ENCODE measurements around the gene PPFIA2. TPM values are rescaled to one million over a fixed set of nuclear protein-coding genes. Genes with fewer than 3 reads are reported as not detected.

PPFIA2 gene
- total RNA-seq, 2 experiments from 2014 or later, result not detected

GRCh38 chr12:81692008-81692407 lies 67.1 kb downstream of the PPFIA2 start:
- Histone ChIP-seq H3K36me3 (ENCODE audit: insufficient read depth, low read length) (no peaks in the 10 kb centered on the region), H3K9me3 (ENCODE audit: control insufficient read depth in 1 of 2, insufficient read depth in 1 of 2, low read length in 2 of 2) (no peaks in the 10 kb centered on the region), H3K4me1 (ENCODE audit: insufficient read depth, low read length) (no peaks in the 10 kb centered on the region), H3K27ac (ENCODE audit: low read depth in 1 of 2, low read length in 2 of 2) (no peak overlapping the region), H3K27me3 (ENCODE audit: control insufficient read depth in 1 of 2, insufficient read depth in 2 of 2, low read length in 2 of 2) (no peaks in the 10 kb centered on the region), H3K4me3 (ENCODE audit: low read length) (no peak overlapping the region)
- POLR2A ChIA-PET, result no interaction called here
- Mint-ChIP-seq H3K9me3 (no peaks in the 10 kb centered on the region), H3K4me1 (ENCODE audit: low read depth) (no peaks in the 10 kb centered on the region), H3K27me3 (peaks cover 4% of the 10 kb centered on the region), H3K4me3 (no peak overlapping the region), H3K36me3 (ENCODE audit: low read depth) (no peaks in the 10 kb centered on the region), H3K27ac (no peak overlapping the region)
- TF ChIP-seq CTCF (IDR thresholded peaks at IDR 0.05), result no peak
- CTCF ChIA-PET, result no interaction called here
- no peak for ATAC-seq (ENCODE audit: poor library complexity)
- intact Hi-C loops (cut with DNase I, micrococcal nuclease), result no loop called here
- DNase-seq, result no peak

GRCh38 chr12:81683881-81684280 lies 75.3 kb downstream of the PPFIA2 start:
- TF ChIP-seq CTCF (IDR thresholded peaks at IDR 0.05), result no peak
- no peaks in the 10 kb centered on the region for H3K36me3 Mint-ChIP-seq (ENCODE audit: low read depth)
- no peaks in the 10 kb centered on the region for H3K27me3 ChIP-seq (ENCODE audit: control insufficient read depth in 1 of 2, insufficient read depth in 2 of 2, low read length in 2 of 2)
- DNase-seq (no peak), ATAC-seq (ENCODE audit: poor library complexity) (no peak)
- H3K27ac Mint-ChIP-seq, result no peak overlapping the region
- H3K4me3 Mint-ChIP-seq, result no peak overlapping the region
- H3K9me3 ChIP-seq (ENCODE audit: control insufficient read depth in 1 of 2, insufficient read depth in 1 of 2, low read length in 2 of 2), result no peaks in the 10 kb centered on the region
- intact Hi-C loops (cut with DNase I, micrococcal nuclease), result no loop called here
- CTCF ChIA-PET, result no interaction called here
- no peaks in the 10 kb centered on the region for H3K36me3 ChIP-seq (ENCODE audit: insufficient read depth, low read length)
- H3K4me1 Mint-ChIP-seq (ENCODE audit: low read depth), result no peaks in the 10 kb centered on the region
- H3K27ac ChIP-seq (ENCODE audit: low read depth in 1 of 2, low read length in 2 of 2), result no peak overlapping the region
- no peaks in the 10 kb centered on the region for H3K4me1 ChIP-seq (ENCODE audit: insufficient read depth, low read length)
- H3K4me3 ChIP-seq (ENCODE audit: low read length), result no peak overlapping the region
- POLR2A ChIA-PET, result no interaction called here
- no peaks in the 10 kb centered on the region for H3K27me3 Mint-ChIP-seq
- no peaks in the 10 kb centered on the region for H3K9me3 Mint-ChIP-seq

- Histone ChIP-seq H3K4me3 (ENCODE audit: low read length) (no peak overlapping the region), H3K4me1 (ENCODE audit: insufficient read depth, low read length) (no peaks in the 10 kb centered on the region), H3K36me3 (ENCODE audit: insufficient read depth, low read length) (no peaks in the 10 kb centered on the region), H3K27ac (ENCODE audit: low read depth in 1 of 2, low read length in 2 of 2) (no peak overlapping the region), H3K9me3 (ENCODE audit: control insufficient read depth in 1 of 2, insufficient read depth in 1 of 2, low read length in 2 of 2) (no peaks in the 10 kb centered on the region), H3K27me3 (ENCODE audit: control insufficient read depth in 1 of 2, insufficient read depth in 2 of 2, low read length in 2 of 2) (no peaks in the 10 kb centered on the region)
- POLR2A ChIA-PET, result no interaction called here
- intact Hi-C loops (cut with DNase I, micrococcal nuclease), result no loop called here
- Mint-ChIP-seq H3K36me3 (ENCODE audit: low read depth) (no peaks in the 10 kb centered on the region), H3K4me3 (no peak overlapping the region), H3K9me3 (no peaks in the 10 kb centered on the region), H3K27me3 (no peaks in the 10 kb centered on the region), H3K4me1 (ENCODE audit: low read depth) (no peaks in the 10 kb centered on the region), H3K27ac (no peak overlapping the region)
- no peak for TF ChIP-seq CTCF (IDR thresholded peaks at IDR 0.05)
- DNase-seq (no peak), ATAC-seq (ENCODE audit: poor library complexity) (no peak)
- CTCF ChIA-PET, result no interaction called here
These were observed 79.5 kb downstream of the PPFIA2 start for GRCh38 chr12:81679614-81680013.
